K562 (cell line): ENCODE measurements around the gene MSGN1. TPM values are rescaled to one million over a fixed set of nuclear protein-coding genes. Genes with fewer than 3 reads are reported as not detected.

ENCODE experiments used
- ATAC-seq: fragments of 200-7000 bp; cut with Tn5 transposase; 3 replicates; pipeline ENCODE4 v1.9.1; 2020; ENCODE audit warnings: moderate library complexity
- BruUV-seq: library from RNA; stranded (reverse); fragments of 400-500 nt; replicated peaks from 2 replicates; lab custom pipeline; 2021; lab: Mats Ljungman, UMichigan
- CTCF ChIA-PET: fragments of 300-600 bp; formaldehyde crosslinking; extraction: SDS; loops from one replicate; lab custom pipeline; 2021; ENCODE audit warnings: low intra/inter-chr PET ratio; lab: Yijun Ruan, JAX
- POLR2A ChIA-PET: fragments of 300-600, 350-650 bp; sonication (Branson Sonifier 250); formaldehyde crosslinking; extraction: SDS; loops from one replicate; lab custom pipeline; 2021; ENCODE audit warnings: antibody characterized with exemption, inconsistent platforms; lab: Yijun Ruan, JAX
- DNase-seq, 4 experiments: peaks; one replicate each; pipeline versions ENCODE4 v3.0.0 to v3.0.0-alpha.2; 2011 to 2018; ENCODE audit warnings: low spot score in 3 of 4, mixed read lengths in 3 of 4; ENCODE audit errors: extremely low read depth in 1 of 4
- FAIRE-seq: peaks from 2 replicates; lab custom pipeline; 2011; peaks lifted over from hg19 to GRCh38; lab: Jason Lieb, UNC
- H2AFZ ChIP-seq: 2 replicates; pipeline ENCODE4 v1.6.0; 2011; ENCODE audit warnings: low read depth, low read length, control low read depth, inconsistent platforms
- H3K27ac ChIP-seq: fragments of 200-600 bp; 3 replicates; pipeline ENCODE4 v1.8.0; 2011; ENCODE audit warnings: low read depth, mild to moderate bottlenecking, control low read depth, inconsistent platforms, low read length, moderate library complexity, mixed read lengths; ENCODE audit errors: extremely low read depth
- H3K27me3 ChIP-seq, 2 experiments: fragments of 300-600 bp in 1 of 2; 2 replicates in 1 of 2; 3 replicates in 1 of 2; pipeline versions ENCODE4 v1.6.0 to v1.8.0; 2011; ENCODE audit warnings: inconsistent platforms in 2 of 2, low read length in 2 of 2, mild to moderate bottlenecking in 1 of 2, mixed read lengths in 1 of 2, moderate library complexity in 1 of 2; ENCODE audit not compliant: control insufficient read depth in 2 of 2, insufficient read depth in 2 of 2
- H3K36me3 ChIP-seq: fragments of 300-600 bp; 3 replicates; pipeline ENCODE4 v1.8.0; 2011; ENCODE audit warnings: mild to moderate bottlenecking, low read length, inconsistent platforms; ENCODE audit not compliant: control insufficient read depth, insufficient read depth
- H3K4me1 ChIP-seq, 2 experiments: fragments of 200-600 bp in 1 of 2; replicated peaks in 1 of 2; 2 replicates in 1 of 2; 3 replicates in 1 of 2; pipeline versions ENCODE4 v1.5.1 to v1.8.0; 2011; ENCODE audit warnings: inconsistent platforms in 2 of 2, low read length in 2 of 2, mild to moderate bottlenecking in 1 of 2, mixed read lengths in 1 of 2, moderate library complexity in 1 of 2; ENCODE audit not compliant: control insufficient read depth in 2 of 2, insufficient read depth in 2 of 2
- H3K4me2 ChIP-seq: 2 replicates; pipeline ENCODE4 v1.6.1; 2011; ENCODE audit warnings: low read length, control low read depth, inconsistent platforms, mixed read lengths; ENCODE audit not compliant: insufficient read depth
- H3K4me3 ChIP-seq: fragments of 200-600 bp; sonication (generic), shearing (Covaris generic); 2 replicates; pipeline ENCODE4 v1.5.1; 2016; ENCODE audit warnings: control low read depth, inconsistent platforms
- H3K79me2 ChIP-seq: fragments of 200-600 bp; 3 replicates; pipeline ENCODE4 v1.8.0; 2011; ENCODE audit warnings: low read length, inconsistent platforms; ENCODE audit not compliant: control insufficient read depth, insufficient read depth
- H3K9ac ChIP-seq, 2 experiments: 2 replicates each; pipeline versions ENCODE4 v1.6.0 to v1.6.1; 2011; ENCODE audit warnings: low read depth in 2 of 2, low read length in 2 of 2, control low read depth in 1 of 2, inconsistent platforms in 1 of 2, mild to moderate bottlenecking in 1 of 2, mixed read lengths in 1 of 2; ENCODE audit not compliant: insufficient read depth in 1 of 2
- H3K9me1 ChIP-seq: one replicate; pipeline ENCODE4 v1.6.0; 2011; ENCODE audit warnings: inconsistent platforms, mild to moderate bottlenecking, low read length, moderate library complexity; ENCODE audit not compliant: control insufficient read depth, insufficient read depth
- H3K9me3 ChIP-seq: replicated peaks from 2 replicates; pipeline ENCODE4 v1.5.1; 2011; ENCODE audit warnings: low read depth, low read length, inconsistent platforms; ENCODE audit not compliant: control insufficient read depth, insufficient read depth
- H4K20me1 ChIP-seq: replicated peaks from 2 replicates; pipeline ENCODE4 v1.6.1; 2011; ENCODE audit warnings: low read length, inconsistent platforms, mixed read lengths; ENCODE audit not compliant: control insufficient read depth, insufficient read depth
- AFF4 ChIP-seq: sonication (generic); formaldehyde crosslinking; IDR thresholded peaks from 2 replicates; pipeline ENCODE4 v1.8.0; 2023; ENCODE audit warnings: mild to moderate bottlenecking, missing genetic modification reagents
- BCL6 ChIP-seq: fragments of 250-450 bp; sonication (Bioruptor Pico); IDR thresholded peaks from 2 replicates; pipeline ENCODE4 v1.4.0; 2020
- HES1 ChIP-seq: fragments of 450-650 bp; IDR thresholded peaks from 2 replicates; pipeline ENCODE4 v1.6.1; 2016; ENCODE audit warnings: low read depth, mild to moderate bottlenecking, moderate library complexity
- SMARCE1 ChIP-seq: fragments of 450-650 bp; IDR thresholded peaks from 2 replicates; pipeline ENCODE4 v1.7.1; 2016; ENCODE audit warnings: mild to moderate bottlenecking
- SREBF1 ChIP-seq: fragments of 150-350 bp; IDR thresholded peaks from 2 replicates; pipeline ENCODE4 v1.6.1; 2014; ENCODE audit warnings: antibody characterized with exemption, low read depth, low read length, borderline replicate concordance
- ZBTB40 ChIP-seq, 2 experiments: fragments of 450-650 bp in 1 of 2; sonication (generic) in 1 of 2; formaldehyde crosslinking in 1 of 2; IDR thresholded peaks; 2 replicates each; pipeline versions ENCODE4 v1.7.1 to v1.9.0; 2016 to 2022; ENCODE audit warnings: inconsistent platforms in 1 of 2, mild to moderate bottlenecking in 1 of 2, missing genetic modification reagents in 1 of 2
- ZFP91 ChIP-seq: sonication (generic); formaldehyde crosslinking; IDR thresholded peaks from 2 replicates; pipeline ENCODE4 v1.8.0; 2022; ENCODE audit warnings: mild to moderate bottlenecking, missing genetic modification reagents
- WGBS: fragments of 100-300 bp; shearing (Covaris generic); methylation state at CpG from one replicate; pipeline ENCODE4 v1.1.6; 2016; ENCODE audit warnings: low coverage, mixed read lengths; ENCODE audit not compliant: insufficient coverage; ENCODE audit errors: missing lambda C conversion rate; 5-methylcytosine and 5-hydroxymethylcytosine counted together
- in situ Hi-C: fragments of 300-500 bp; cut with MboI; formaldehyde crosslinking; loops from 4 replicates; pipeline ENCODE4 v1.15.0; 2018; ENCODE audit warnings: inconsistent platforms, mixed read lengths
- intact Hi-C: fragments of 100-400 bp; cut with micrococcal nuclease; formaldehyde crosslinking; loops from 2 replicates; pipeline ENCODE4 v1.14.2; 2022
- polyA plus RNA-seq, 8 experiments: library from polyadenylated mRNA; depleted of rRNA in 4 of 8; stranded (reverse) in 5 of 8; unstranded in 3 of 8; fragments of >200 nt; fragmentation: Nextera tagmentation in 2 of 8; fragmentation: Illumina TruSeq in 1 of 8; extraction: Ambion mirVana in 2 of 8; extraction: Trizol in 1 of 8; gene quantifications; 2 replicates each; pipeline versions ENCODE4 v1.2.1 to v1.2.3, GENCODE V29; 2011 to 2014; ENCODE audit warnings: inconsistent platforms in 1 of 8, missing spikeins in 1 of 8
- total RNA-seq, 7 experiments: library from RNA; depleted of rRNA in 6 of 7; stranded (reverse); fragments of >200 nt in 6 of 7; fragmentation: Illumina TruSeq in 2 of 7; extraction: Trizol in 2 of 7; gene quantifications; 2 replicates each; pipeline versions ENCODE4 v1.2.1 to v1.2.3, GENCODE V29; 2011 to 2021; ENCODE audit warnings: low replicate concordance in 1 of 7

The MSGN1 gene
- total and polyA plus RNA-seq, 9 of the 15 experiments (the other 6 are each of a cell fraction or from before 2014, with no cell fraction given), result not detected

GRCh38 chr2:17791817-17792130 is 24.5 kb upstream of the MSGN1 start:
- ChIA-PET POLR2A (no interaction called here), CTCF (no interaction called here)
- Histone ChIP-seq H3K27ac (no peak overlapping the region), H3K36me3 (no peaks in the 10 kb centered on the region), H2AFZ (no peak overlapping the region), H3K4me2 (no peak overlapping the region), H3K79me2 (no peaks in the 10 kb centered on the region), H3K9me3 (no peaks in the 10 kb centered on the region), H3K9me1 (no peaks in the 10 kb centered on the region), H3K4me3 (no peak overlapping the region), H3K4me1 (no peaks in the 10 kb centered on the region), H4K20me1 (no peaks in the 10 kb centered on the region), H3K9ac (no peak overlapping the region), H3K27me3 (peaks cover 3 to 21% of the 10 kb centered on the region in 2 experiments; a peak in 3 of 5 replicates)
- in situ Hi-C loops (no loop called here), intact Hi-C loops (no loop called here)
- WGBS, result 5% methylated on average over 2 of the region's 2 CpGs
- DNase-seq, result no peak
- BruUV-seq, result no TSS peak
- no peak for ATAC-seq
- no peak for FAIRE-seq
- TF ChIP-seq ZBTB40 (IDR thresholded peaks at IDR 0.05), result no peak
- TF ChIP-seq ZBTB40 (CRISPR knock-in tag; IDR thresholded peaks at IDR 0.05), result no peak
- TF ChIP-seq AFF4 (CRISPR knock-in tag), result no peak
- no peak for TF ChIP-seq SREBF1
- no peak for TF ChIP-seq SMARCE1
- TF ChIP-seq HES1, result no peak
- TF ChIP-seq ZFP91 (CRISPR knock-in tag), result no peak
- TF ChIP-seq BCL6 (CRISPR knock-in tag), result no peak
